HCT116 (cell line): Measurements from ENCODE around the gene CADPS.

ENCODE experiments used
- CBX3 ChIP-seq: IDR thresholded peaks from 2 replicates; pipeline ENCODE4 v1.6.1; 2012; ENCODE audit warnings: low read depth
- CEBPB ChIP-seq: IDR thresholded peaks from 2 replicates; pipeline ENCODE4 v1.6.1; 2012; ENCODE audit warnings: low read depth
- CTCF ChIP-seq, 3 experiments: fragments of 200-600 bp in 1 of 3; sonication (generic) in 1 of 3; IDR thresholded peaks in 2 of 3; conservative IDR thresholded peaks in 1 of 3; 2 replicates each; pipeline ENCODE4 v1.5.1; 2012 to 2017; ENCODE audit warnings: low read depth in 2 of 3, low read length in 2 of 3, antibody characterized with exemption in 1 of 3, borderline replicate concordance in 1 of 3, control low read depth in 1 of 3, mild to moderate bottlenecking in 1 of 3, mixed read lengths in 1 of 3, mixed run types in 1 of 3, moderate library complexity in 1 of 3; ENCODE audit not compliant: insufficient read depth in 1 of 3
- EZH2 ChIP-seq: fragments of 200-600 bp; sonication (generic); IDR thresholded peaks from 2 replicates; pipeline ENCODE4 v1.6.1; 2017; ENCODE audit warnings: antibody characterized with exemption, mixed run types
- MAX ChIP-seq: IDR thresholded peaks from 2 replicates; pipeline ENCODE4 v1.6.1; 2012
- POLR2A ChIP-seq: IDR thresholded peaks from 2 replicates; pipeline ENCODE4 v1.7.0; 2011; ENCODE audit warnings: borderline replicate concordance; ENCODE audit not compliant: insufficient read depth, insufficient read length; ENCODE audit errors: extremely low read depth
- RAD21 ChIP-seq: IDR thresholded peaks from 2 replicates; pipeline ENCODE4 v1.6.1; 2012; ENCODE audit warnings: low read depth, mild to moderate bottlenecking
- SP1 ChIP-seq: IDR thresholded peaks from 2 replicates; pipeline ENCODE4 v1.6.1; 2012; ENCODE audit warnings: low read depth
- YY1 ChIP-seq: IDR thresholded peaks from 2 replicates; pipeline ENCODE4 v1.6.1; 2011; ENCODE audit warnings: low read length, low read depth, moderate library complexity, mild to moderate bottlenecking; ENCODE audit not compliant: insufficient replicate concordance; ENCODE audit errors: extremely low read depth
- ZNF274 ChIP-seq: fragments of 200-500 bp; sonication (Bioruptor generic); IDR thresholded peaks from 2 replicates; pipeline ENCODE4 v1.6.1; 2014; ENCODE audit warnings: mild to moderate bottlenecking, low read depth, low read length, inconsistent platforms

GRCh38 chr3:62727536-62727935 lies 147.7 kb downstream of the CADPS start:
- TF ChIP-seq MAX (no peak), CEBPB (no peak), CTCF (IDR thresholded peaks at IDR 0.05 in 2 of 3, conservative IDR thresholded peaks at IDR 0.05 in 1 of 3; ENCODE audit: borderline replicate concordance in 1 of 3, insufficient read depth in 1 of 3, low read depth in 2 of 3, low read length in 2 of 3) (no peak), RAD21 (no peak), ZNF274 (no peak), SP1 (no peak), CBX3 (no peak), EZH2 (no peak), POLR2A (no peak), YY1 (no peak)
